Heart left ventricle (tissue), 16 donors: ENCODE results near the gene KIRREL3. TPM values are rescaled to one million over a fixed set of nuclear protein-coding genes. Genes with fewer than 3 reads are reported as not detected.

Experiments used
- ATAC-seq, 4 donors: fragments of 200-7000 bp; cut with Tn5 transposase; one replicate each; pipeline ENCODE4 v1.9.1; 2020 to 2022; ENCODE audit warnings: moderate library complexity in 4 of 4, mild to moderate bottlenecking in 3 of 4, moderate number of reproducible peaks in 1 of 4
- DNase-seq, 5 donors: peaks; one replicate each; pipeline ENCODE4 v3.0.0-alpha.2; 2020
- H3K27ac ChIP-seq, 12 donors: fragments of 200-600 bp; sonication (generic) in 4 of 12; one replicate each; pipeline versions ENCODE4 v1.5.0 to v1.8.0; 2016 to 2022; ENCODE audit warnings: mild to moderate bottlenecking in 2 of 12
- H3K27me3 ChIP-seq, 9 donors: fragments of 200-600 bp; sonication (generic) in 2 of 9; one replicate each; pipeline versions ENCODE4 v1.5.1 to v1.8.0; 2016 to 2022; ENCODE audit warnings: mild to moderate bottlenecking in 3 of 9
- H3K36me3 ChIP-seq, 9 donors: fragments of 200-600 bp; sonication (generic) in 2 of 9; one replicate each; pipeline versions ENCODE4 v1.5.0 to v1.8.0; 2018 to 2022; ENCODE audit warnings: mild to moderate bottlenecking in 2 of 9
- H3K4me1 ChIP-seq, 12 donors: fragments of 200-600 bp; sonication (generic) in 4 of 12; one replicate each; pipeline versions ENCODE4 v1.5.0 to v1.8.0; 2016 to 2022; ENCODE audit warnings: mild to moderate bottlenecking in 3 of 12
- H3K4me3 ChIP-seq, 12 donors: fragments of 200-600 bp; sonication (generic) in 4 of 12; one replicate each; pipeline versions ENCODE4 v1.5.0 to v1.8.0; 2017 to 2022; ENCODE audit warnings: mild to moderate bottlenecking in 9 of 12, moderate library complexity in 4 of 12
- H3K9me3 ChIP-seq, 12 donors: fragments of 200-600 bp; sonication (generic) in 4 of 12; one replicate each; pipeline versions ENCODE4 v1.5.0 to v1.8.0; 2016 to 2022; ENCODE audit warnings: mild to moderate bottlenecking in 1 of 12
- CTCF ChIP-seq, 12 donors: fragments of 200-600 bp; sonication (generic) in 4 of 12; IDR thresholded peaks; one replicate each; pipeline versions ENCODE4 v1.5.0 to v1.8.0; 2018 to 2022; ENCODE audit warnings: antibody characterized with exemption in 12 of 12, mild to moderate bottlenecking in 5 of 12
- POLR2A ChIP-seq, 2 donors: fragments of 450-650 bp; IDR thresholded peaks; one replicate each; pipeline ENCODE4 v1.6.1; 2017; ENCODE audit warnings: antibody characterized with exemption in 2 of 2, mild to moderate bottlenecking in 2 of 2, moderate library complexity in 2 of 2
- WGBS, 4 donors: extraction: QIAGEN DNeasy Blood & Tissue Kit in 2 of 4; methylation state at CpG; one replicate each; pipeline versions ENCODE4 v1.1.5 to v1.1.7; 2013 to 2018; 5-methylcytosine and 5-hydroxymethylcytosine counted together
- intact Hi-C, 10 donors: fragments of 100-400 bp; cut with DNase I; formaldehyde crosslinking; loops; one replicate each; pipeline versions ENCODE4 v1.11.1 to v1.14.2; 2022
- polyA plus RNA-seq, 2 donors: library from polyadenylated mRNA; stranded (reverse); fragments of 200-250 nt; gene quantifications; one replicate each; pipeline ENCODE4 v1.2.3, GENCODE V29; 2013
- total RNA-seq, 9 donors: library from RNA; depleted of rRNA in 2 of 9; stranded (reverse); fragments of >200 nt in 2 of 9; fragmentation: NEBNext Ultra II Directional in 3 of 9; extraction: Animal tissue kit (Norgen Biotek cat#: 25700) in 3 of 9; gene quantifications; one replicate each; pipeline versions ENCODE4 v1.1.0 to v1.2.4, GENCODE V29; 2016 to 2023
- donor health status: ischemic (EF 13 %, LVEDD 7.1; RV severe dilation, severe dysfunction).
- donor health status: healthy with polysubstance abuse.
- donor health status: DM: no; HTN: yes; CAD: no.
- donor health status: DM: no; HTN: no; CAD: no.
- donor health status: ischemic (EF 25% LVEDD 6.9; RV normal size, moderate dysfunction).
- donor health status: ischemic (EF 25% LVEDD 5.7; RV mildly dilated, moderate dysfunction).
- donor health status: healthy.
- donor health status: DM: yes; HTN: yes; CAD: no.
- donor health status: ischemic (EF 35%, LVEDD 5.7; RV mildly dilated, moderate dysfunction).
- donor health status: nonischemic (EF 11% LVEDD 7.7; RV severe dilation, severe dysfunction).
- donor health status: DM: yes; HTN: yes; CAD: no.
- donor health status: PGD.
- donor health status: ischemic (EF 29% LVEDD 5.4; RV normal size, mild dysfunction).
- donor health status: nonischemic (EF 23%, LVEDD 6.1; RV moderate dilation, normal function).

KIRREL3 gene
- total and polyA plus RNA-seq, 11 donors: 0.08 to 1.3 (median 0.27) TPM

GRCh38 chr11:126768702-126769101 is 231.9 kb downstream of the KIRREL3 start:
- Histone ChIP-seq H3K9me3 (no peaks in the 10 kb centered on the region), H3K4me3 (no peak overlapping the region), H3K27me3 (peaks cover 0 to 19% (median 0%) of the 10 kb centered on the region in 9 donors), H3K27ac (no peak overlapping the region), H3K4me1 (no peaks in the 10 kb centered on the region), H3K36me3 (no peaks in the 10 kb centered on the region)
- WGBS, 4 donors: 78 to 85% (median 82%) methylated on average over 10 of the region's 10 CpGs
- intact Hi-C loops: loop anchor here in 1 of 10 donors (10.0 kb wide), 1 partner anchor 56 kb away; no protein-coding TSS in a partner anchor
- no peak for TF ChIP-seq CTCF (IDR thresholded peaks at IDR 0.05)
- no peak for TF ChIP-seq POLR2A (IDR thresholded peaks at IDR 0.05)
- DNase-seq (no peak), ATAC-seq (no peak)

GRCh38 chr11:126766440-126766839 is 234.1 kb downstream of the KIRREL3 start:
- intact Hi-C loops: loop anchor here in 1 of 10 donors (10.0 kb wide), 1 partner anchor 58 kb away; no protein-coding TSS in a partner anchor
- H3K9me3 ChIP-seq: no peaks in the 10 kb centered on the region
- 66 to 74% (median 70%) methylated on average over 6 of the region's 6 CpGs for WGBS, 4 donors
- no peaks in the 10 kb centered on the region for H3K4me1 ChIP-seq
- TF ChIP-seq CTCF (IDR thresholded peaks at IDR 0.05) (no peak), POLR2A (IDR thresholded peaks at IDR 0.05) (no peak)
- DNase-seq (no peak), ATAC-seq (no peak)
- H3K36me3 ChIP-seq: no peaks in the 10 kb centered on the region
- H3K4me3 ChIP-seq: no peak overlapping the region
- no peak overlapping the region for H3K27ac ChIP-seq
- H3K27me3 ChIP-seq: peaks cover 0 to 6% (median 0%) of the 10 kb centered on the region in 9 donors

GRCh38 chr11:126765196-126765595 is 235.4 kb downstream of the KIRREL3 start:
- H3K27ac ChIP-seq: no peak overlapping the region
- no peak for TF ChIP-seq CTCF (IDR thresholded peaks at IDR 0.05)
- TF ChIP-seq POLR2A (IDR thresholded peaks at IDR 0.05): no peak
- WGBS, 4 donors: 85 to 93% (median 92%) methylated on average over 4 of the region's 4 CpGs

GRCh38 chr11:126764231-126764630 is 236.3 kb downstream of the KIRREL3 start:
- Histone ChIP-seq H3K4me1 (no peaks in the 10 kb centered on the region), H3K27me3 (no peaks in the 10 kb centered on the region), H3K9me3 (no peaks in the 10 kb centered on the region), H3K36me3 (no peaks in the 10 kb centered on the region), H3K4me3 (no peak overlapping the region), H3K27ac (no peak overlapping the region)
- ATAC-seq (no peak), DNase-seq (no peak)
- TF ChIP-seq POLR2A (IDR thresholded peaks at IDR 0.05) (no peak), CTCF (IDR thresholded peaks at IDR 0.05) (no peak)
- 69 to 74% (median 71%) methylated on average over 10 of the region's 10 CpGs for WGBS, 4 donors
- intact Hi-C loops: loop anchor here in 1 of 10 donors (10.0 kb wide), 1 partner anchor 61 kb away; no protein-coding TSS in a partner anchor

More at GRCh38 chr11:126765196-126765595, 235.4 kb downstream of the KIRREL3 start:
- H3K4me3 ChIP-seq: no peak overlapping the region
- no peaks in the 10 kb centered on the region for H3K27me3 ChIP-seq
- no peaks in the 10 kb centered on the region for H3K4me1 ChIP-seq
- no peaks in the 10 kb centered on the region for H3K9me3 ChIP-seq
- H3K36me3 ChIP-seq: no peaks in the 10 kb centered on the region
- DNase-seq (no peak), ATAC-seq (no peak)
- intact Hi-C loops: loop anchor here in 1 of 10 donors (10.0 kb wide), 1 partner anchor 60 kb away; no protein-coding TSS in a partner anchor
